ENCODE results near the gene FRMD3. TPM values are rescaled to one million over a fixed set of nuclear protein-coding genes. Genes with fewer than 3 reads are reported as not detected.

Gene FRMD3
- total RNA-seq, 2 donors from 2014 or later: 2.1 to 4.6 TPM

GRCh38 chr9:83466877-83467276, 71.3 kb downstream of the FRMD3 start:
- no peak overlapping the region for H3K27ac ChIP-seq
- TF ChIP-seq CTCF (IDR thresholded peaks at IDR 0.05) (no peak), POLR2A (IDR thresholded peaks at IDR 0.05) (no peak)

GRCh38 chr9:83466351-83466750, 71.8 kb downstream of the FRMD3 start:
- Histone ChIP-seq H3K36me3 (replicated peaks in 1 of 2; ENCODE audit: insufficient read depth in 1 of 2, low read depth in 2 of 2) (no peaks in the 10 kb centered on the region), H3K4me3 (no peak overlapping the region), H3K27me3 (no peaks in the 10 kb centered on the region), H3K4me1 (no peaks in the 10 kb centered on the region), H3K9me3 (no peaks in the 10 kb centered on the region), H3K27ac (no peak overlapping the region)
- DNase-seq (no peak), ATAC-seq (no peak)
- intact Hi-C loops (cut with DNase I): no loop called here
- no peak for TF ChIP-seq POLR2A (IDR thresholded peaks at IDR 0.05)
- TF ChIP-seq CTCF (IDR thresholded peaks at IDR 0.05): no peak
- WGBS, 2 donors: 87 to 88% methylated on average over 6 of the region's 6 CpGs

More at GRCh38 chr9:83466877-83467276, 71.3 kb downstream of the FRMD3 start:
- Histone ChIP-seq H3K36me3 (replicated peaks in 1 of 2; ENCODE audit: insufficient read depth in 1 of 2, low read depth in 2 of 2) (no peaks in the 10 kb centered on the region), H3K27me3 (no peaks in the 10 kb centered on the region), H3K4me3 (no peak overlapping the region), H3K9me3 (no peaks in the 10 kb centered on the region), H3K4me1 (no peaks in the 10 kb centered on the region)
- whole genome bisulfite sequencing, 2 donors: 54% methylated on average over 2 of the region's 2 CpGs
- ATAC-seq: no peak
- intact Hi-C loops (cut with DNase I): no loop called here
- no peak for DNase-seq

- Histone ChIP-seq H3K27ac (no peak overlapping the region), H3K4me1 (no peaks in the 10 kb centered on the region), H3K27me3 (no peaks in the 10 kb centered on the region), H3K36me3 (replicated peaks in 1 of 2; ENCODE audit: insufficient read depth in 1 of 2, low read depth in 2 of 2) (no peaks in the 10 kb centered on the region), H3K4me3 (no peak overlapping the region), H3K9me3 (no peaks in the 10 kb centered on the region)
- intact Hi-C loops (cut with DNase I): no loop called here
- TF ChIP-seq CTCF (IDR thresholded peaks at IDR 0.05) (no peak), POLR2A (IDR thresholded peaks at IDR 0.05) (no peak)
- DNase-seq (no peak), ATAC-seq (no peak)
- 92 to 95% methylated on average over 4 of the region's 4 CpGs for WGBS, 2 donors
Measured at GRCh38 chr9:83459830-83460229, 78.4 kb downstream of the FRMD3 start.

GRCh38 chr9:83458530-83458929, 79.7 kb downstream of the FRMD3 start:
- no peak for ATAC-seq
- 98 to 100% methylated on average over 2 of the region's 2 CpGs for WGBS, 2 donors

More at GRCh38 chr9:83458530-83458929, 79.7 kb downstream of the FRMD3 start:
- Histone ChIP-seq H3K36me3 (replicated peaks in 1 of 2; ENCODE audit: insufficient read depth in 1 of 2, low read depth in 2 of 2) (no peaks in the 10 kb centered on the region), H3K4me1 (no peaks in the 10 kb centered on the region), H3K27me3 (no peaks in the 10 kb centered on the region), H3K9me3 (no peaks in the 10 kb centered on the region), H3K27ac (no peak overlapping the region), H3K4me3 (no peak overlapping the region)
- no peak for DNase-seq
- intact Hi-C loops (cut with DNase I): no loop called here
- TF ChIP-seq CTCF (IDR thresholded peaks at IDR 0.05) (no peak), POLR2A (IDR thresholded peaks at IDR 0.05) (no peak)

All from body of pancreas (tissue), 4 donors.